GM21786 (cell line): ENCODE results near the gene ATIC.

Experiments used
- ATAC-seq: cut with Tn5 transposase; IDR thresholded peaks from one replicate; pipeline ENCODE4 v1.9.1; 2021; ENCODE audit not compliant: unreplicated experiment

The ATIC gene

GRCh38 chr2:215396595-215397313, 84.9 kb downstream of the ATIC start:
- ATAC-seq: no peak

DNA sequence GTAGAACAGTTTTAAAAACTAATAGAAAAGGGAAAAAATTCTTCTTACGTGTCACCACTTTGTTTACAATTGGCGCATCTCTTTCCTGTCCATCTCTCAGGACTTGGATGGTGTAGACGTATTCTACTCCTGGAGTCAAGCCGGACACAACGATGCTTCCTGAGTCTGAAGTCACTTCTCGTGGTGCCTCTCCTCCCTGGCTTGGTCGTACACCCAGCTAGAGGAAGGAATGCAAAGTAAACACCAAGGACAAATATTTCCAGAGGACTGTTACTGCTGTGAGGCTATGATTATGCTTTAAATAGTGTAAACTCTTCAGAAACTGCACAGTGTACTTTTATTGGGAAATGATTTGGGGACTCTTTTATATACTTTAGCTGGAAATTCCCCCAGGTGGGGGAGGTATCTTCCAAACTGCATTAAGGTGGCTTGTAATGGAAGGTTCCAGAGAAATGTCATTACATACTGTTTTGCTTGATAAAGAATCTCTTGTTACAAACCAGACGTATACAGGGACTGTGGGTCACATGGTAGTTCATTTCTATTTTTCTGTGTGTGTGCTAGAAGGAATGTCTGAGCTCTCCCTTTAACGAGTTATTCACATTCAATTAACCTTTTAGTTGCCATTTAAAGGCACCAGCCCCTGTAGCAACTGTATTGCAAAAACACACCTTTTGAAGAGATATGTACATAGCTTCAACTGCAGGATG, 85.9 kb downstream of the ATIC start:
- ATAC-seq: no peak

GRCh38 chr2:215399067-215399716, 87.3 kb downstream of the ATIC start:
- ATAC-seq: no peak
